ENCODE data around the gene TBC1D23.
"Not testable (repeated sequence)": the region's sequence is repeated elsewhere in the genome, so short reads cannot be mapped to it uniquely, and the experiment has no call there.

Gene TBC1D23

GRCh38 chr3:100260081-100260684 is 609 bp upstream of the TBC1D23 start:
- no peak overlapping the region for H3K14ac ChIP-seq (ENCODE audit: low read length in 2 of 2)
- no peak overlapping the region for H2BK5ac ChIP-seq (ENCODE audit: low read depth, low read length, poor library complexity, severe bottlenecking)
- peak overlapping the region; percentile 26 for H3K4me2 ChIP-seq (ENCODE audit: low read length, poor library complexity, severe bottlenecking)
- peak overlapping the region; percentile 84 for H2BK15ac ChIP-seq (ENCODE audit: low read depth, poor library complexity, severe bottlenecking)
- H3K23ac ChIP-seq (ENCODE audit: low read length in 2 of 2), result peak overlapping the region in 1 of 2 experiments; percentile 83
- H2BK120ac ChIP-seq (ENCODE audit: low read depth, low read length), result no peak overlapping the region
- DNase-seq, result peak; percentile 24
- peak overlapping the region; percentile 31 for H3K27ac ChIP-seq (ENCODE audit: low read length, poor library complexity, severe bottlenecking)
- peaks cover 5% of the 10 kb centered on the region for H3K4me1 ChIP-seq (ENCODE audit: control insufficient read depth, insufficient read depth, low read depth, low read length)
- H3K79me1 ChIP-seq (replicated peaks; ENCODE audit: low read length, poor library complexity, severe bottlenecking), result no peaks in the 10 kb centered on the region
- H2AFZ ChIP-seq (ENCODE audit: low read depth, low read length), result peak overlapping the region; percentile 56
- H3K4me3 ChIP-seq (ENCODE audit: insufficient read depth in 1 of 2, low read depth in 1 of 2, low read length in 2 of 2), result peak overlapping the region in 1 of 2 experiments; percentile 87
- H2BK12ac ChIP-seq (ENCODE audit: low read length in 2 of 2), result peak overlapping the region in 1 of 2 experiments; percentile 71
- H2AK5ac ChIP-seq (ENCODE audit: low read length, severe bottlenecking), result no peak overlapping the region
- 31% methylated on average over 17 of the region's 18 CpGs for WGBS
- H3K4ac ChIP-seq (ENCODE audit: low read depth in 1 of 2, low read length in 2 of 2), result peak overlapping the region in 1 of 2 experiments; percentile 40
- no peaks in the 10 kb centered on the region for H3K9me3 ChIP-seq (ENCODE audit: control insufficient read depth, low read length)
- H3K36me3 ChIP-seq (ENCODE audit: control insufficient read depth in 1 of 2, insufficient read depth in 2 of 2, low read depth in 1 of 2, low read length in 2 of 2), result no peaks in the 10 kb centered on the region
- peak overlapping the region; percentile 58 for H4K8ac ChIP-seq (ENCODE audit: low read length)
- peak overlapping the region in 1 of 2 experiments; percentile 11 for H3K18ac ChIP-seq (ENCODE audit: low read depth in 1 of 2, low read length in 2 of 2)
- no peak overlapping the region for H4K91ac ChIP-seq (ENCODE audit: low read length)
- H3K9ac ChIP-seq (ENCODE audit: low read length), result peak overlapping the region; percentile 99
- H3K27me3 ChIP-seq (ENCODE audit: control insufficient read depth in 1 of 2, insufficient read depth in 1 of 2, low read length in 2 of 2), result no peaks in the 10 kb centered on the region

DNA sequence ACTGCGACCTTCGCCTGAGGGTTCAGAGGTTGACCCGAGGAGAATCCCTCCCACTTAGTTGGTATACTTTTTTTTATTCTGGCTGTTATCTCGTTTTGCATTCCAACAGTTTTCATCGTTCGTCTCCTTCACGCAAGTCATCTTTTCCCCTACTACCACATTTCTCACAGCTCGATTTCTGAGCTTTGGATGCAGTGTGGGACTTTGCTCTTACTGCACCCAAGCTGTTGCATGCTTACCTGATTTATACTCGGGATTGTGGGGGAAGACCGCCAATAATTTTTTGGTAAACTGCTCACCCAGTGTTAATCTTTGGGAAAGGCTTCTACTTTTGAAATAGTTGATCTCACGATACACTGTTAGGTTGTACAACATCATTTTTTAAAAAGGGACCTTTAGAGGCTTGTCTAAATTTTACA is 702 bp downstream of the TBC1D23 start:
- no peak overlapping the region for H3K14ac ChIP-seq (ENCODE audit: low read length in 2 of 2)
- H2BK15ac ChIP-seq (ENCODE audit: low read depth, poor library complexity, severe bottlenecking), result no peak overlapping the region
- H2AFZ ChIP-seq (ENCODE audit: low read depth, low read length), result no peak overlapping the region
- no peak overlapping the region for H3K23ac ChIP-seq (ENCODE audit: low read length in 2 of 2)
- peaks cover 5% of the 10 kb centered on the region for H3K4me1 ChIP-seq (ENCODE audit: control insufficient read depth, insufficient read depth, low read depth, low read length)
- peak overlapping the region; percentile 80 for H2BK120ac ChIP-seq (ENCODE audit: low read depth, low read length)
- H3K27me3 ChIP-seq (ENCODE audit: control insufficient read depth in 1 of 2, insufficient read depth in 1 of 2, low read length in 2 of 2), result no peaks in the 10 kb centered on the region
- H3K27ac ChIP-seq (ENCODE audit: low read length, poor library complexity, severe bottlenecking), result no peak overlapping the region
- H3K9ac ChIP-seq (ENCODE audit: low read length), result peak overlapping the region; percentile 99
- no peaks in the 10 kb centered on the region for H3K9me3 ChIP-seq (ENCODE audit: control insufficient read depth, low read length)
- peak overlapping the region; percentile 87 to 93 for H3K4me3 ChIP-seq (ENCODE audit: insufficient read depth in 1 of 2, low read depth in 1 of 2, low read length in 2 of 2)
- 20% methylated on average over 11 of the region's 11 CpGs for WGBS
- H4K91ac ChIP-seq (ENCODE audit: low read length), result no peak overlapping the region
- H2BK12ac ChIP-seq (ENCODE audit: low read length in 2 of 2), result peak overlapping the region in 1 of 2 experiments; percentile 71
- no peak overlapping the region for H3K4ac ChIP-seq (ENCODE audit: low read depth in 1 of 2, low read length in 2 of 2)
- H3K4me2 ChIP-seq (ENCODE audit: low read length, poor library complexity, severe bottlenecking), result peak overlapping the region; percentile 92
- H3K36me3 ChIP-seq (ENCODE audit: control insufficient read depth in 1 of 2, insufficient read depth in 2 of 2, low read depth in 1 of 2, low read length in 2 of 2), result no peaks in the 10 kb centered on the region
- H2AK5ac ChIP-seq (ENCODE audit: low read length, severe bottlenecking), result no peak overlapping the region
- H2BK5ac ChIP-seq (ENCODE audit: low read depth, low read length, poor library complexity, severe bottlenecking), result no peak overlapping the region
- no peaks in the 10 kb centered on the region for H3K79me1 ChIP-seq (replicated peaks; ENCODE audit: low read length, poor library complexity, severe bottlenecking)
- DNase-seq, result no peak
- no peak overlapping the region for H3K18ac ChIP-seq (ENCODE audit: low read depth in 1 of 2, low read length in 2 of 2)
- H4K8ac ChIP-seq (ENCODE audit: low read length), result no peak overlapping the region

- H4K8ac ChIP-seq (ENCODE audit: low read length); H3K4me2 ChIP-seq (ENCODE audit: low read length, poor library complexity, severe bottlenecking); H3K36me3 ChIP-seq (ENCODE audit: control insufficient read depth in 1 of 2, insufficient read depth in 2 of 2, low read depth in 1 of 2, low read length in 2 of 2); H3K27ac ChIP-seq (ENCODE audit: low read length, poor library complexity, severe bottlenecking); DNase-seq; H2AFZ ChIP-seq (ENCODE audit: low read depth, low read length); H2BK120ac ChIP-seq (ENCODE audit: low read depth, low read length); H2BK5ac ChIP-seq (ENCODE audit: low read depth, low read length, poor library complexity, severe bottlenecking); H3K9me3 ChIP-seq (ENCODE audit: control insufficient read depth, low read length); H3K14ac ChIP-seq (ENCODE audit: low read length in 2 of 2); H3K18ac ChIP-seq (ENCODE audit: low read depth in 1 of 2, low read length in 2 of 2); H3K79me1 ChIP-seq (replicated peaks; ENCODE audit: low read length, poor library complexity, severe bottlenecking); H2AK5ac ChIP-seq (ENCODE audit: low read length, severe bottlenecking); H4K91ac ChIP-seq (ENCODE audit: low read length); H3K4me1 ChIP-seq (ENCODE audit: control insufficient read depth, insufficient read depth, low read depth, low read length); H3K4ac ChIP-seq (ENCODE audit: low read depth in 1 of 2, low read length in 2 of 2); H2BK12ac ChIP-seq (ENCODE audit: low read length in 2 of 2); H3K27me3 ChIP-seq (ENCODE audit: control insufficient read depth in 1 of 2, insufficient read depth in 1 of 2, low read length in 2 of 2); H2BK15ac ChIP-seq (ENCODE audit: low read depth, poor library complexity, severe bottlenecking); H3K23ac ChIP-seq (ENCODE audit: low read length in 2 of 2): not testable (repeated sequence)
- WGBS, result 52% methylated on average over 11 of the region's 11 CpGs
- peak overlapping the region in 1 of 2 experiments; percentile 87 for H3K4me3 ChIP-seq (ENCODE audit: insufficient read depth in 1 of 2, low read depth in 1 of 2, low read length in 2 of 2)
- H3K9ac ChIP-seq (ENCODE audit: low read length), result peak overlapping the region; percentile 60
These were observed 2.1 kb downstream of the TBC1D23 start for GRCh38 chr3:100262925-100263324.

GRCh38 chr3:100263583-100263982 is 2.8 kb downstream of the TBC1D23 start:
- Histone ChIP-seq H3K27ac (ENCODE audit: low read length, poor library complexity, severe bottlenecking) (no peak overlapping the region), H3K18ac (ENCODE audit: low read depth in 1 of 2, low read length in 2 of 2) (no peak overlapping the region), H3K4me1 (ENCODE audit: control insufficient read depth, insufficient read depth, low read depth, low read length) (peaks cover 5% of the 10 kb centered on the region), H4K91ac (ENCODE audit: low read length) (no peak overlapping the region), H3K4ac (ENCODE audit: low read depth in 1 of 2, low read length in 2 of 2) (no peak overlapping the region), H2AFZ (ENCODE audit: low read depth, low read length) (no peak overlapping the region), H3K79me1 (replicated peaks; ENCODE audit: low read length, poor library complexity, severe bottlenecking) (no peaks in the 10 kb centered on the region), H3K9ac (ENCODE audit: low read length) (peak overlapping the region; percentile 60), H4K8ac (ENCODE audit: low read length) (no peak overlapping the region), H3K36me3 (ENCODE audit: control insufficient read depth in 1 of 2, insufficient read depth in 2 of 2, low read depth in 1 of 2, low read length in 2 of 2) (no peaks in the 10 kb centered on the region), H2BK120ac (ENCODE audit: low read depth, low read length) (no peak overlapping the region), H3K4me2 (ENCODE audit: low read length, poor library complexity, severe bottlenecking) (no peak overlapping the region), H2BK5ac (ENCODE audit: low read depth, low read length, poor library complexity, severe bottlenecking) (no peak overlapping the region), H3K23ac (ENCODE audit: low read length in 2 of 2) (no peak overlapping the region), H2BK12ac (ENCODE audit: low read length in 2 of 2) (no peak overlapping the region), H2AK5ac (ENCODE audit: low read length, severe bottlenecking) (no peak overlapping the region), H2BK15ac (ENCODE audit: low read depth, poor library complexity, severe bottlenecking) (no peak overlapping the region), H3K27me3 (ENCODE audit: control insufficient read depth in 1 of 2, insufficient read depth in 1 of 2, low read length in 2 of 2) (no peaks in the 10 kb centered on the region), H3K9me3 (ENCODE audit: control insufficient read depth, low read length) (no peaks in the 10 kb centered on the region), H3K14ac (ENCODE audit: low read length in 2 of 2) (no peak overlapping the region), H3K4me3 (ENCODE audit: insufficient read depth in 1 of 2, low read depth in 1 of 2, low read length in 2 of 2) (peak overlapping the region in 1 of 2 experiments; percentile 87)
- peak; percentile 42 for DNase-seq
- 87% methylated on average over 2 of the region's 2 CpGs for WGBS

Data from mesenchymal stem cell (in vitro differentiated cells and primary cell).